ENCODE data around the gene ADORA3.

DNA sequence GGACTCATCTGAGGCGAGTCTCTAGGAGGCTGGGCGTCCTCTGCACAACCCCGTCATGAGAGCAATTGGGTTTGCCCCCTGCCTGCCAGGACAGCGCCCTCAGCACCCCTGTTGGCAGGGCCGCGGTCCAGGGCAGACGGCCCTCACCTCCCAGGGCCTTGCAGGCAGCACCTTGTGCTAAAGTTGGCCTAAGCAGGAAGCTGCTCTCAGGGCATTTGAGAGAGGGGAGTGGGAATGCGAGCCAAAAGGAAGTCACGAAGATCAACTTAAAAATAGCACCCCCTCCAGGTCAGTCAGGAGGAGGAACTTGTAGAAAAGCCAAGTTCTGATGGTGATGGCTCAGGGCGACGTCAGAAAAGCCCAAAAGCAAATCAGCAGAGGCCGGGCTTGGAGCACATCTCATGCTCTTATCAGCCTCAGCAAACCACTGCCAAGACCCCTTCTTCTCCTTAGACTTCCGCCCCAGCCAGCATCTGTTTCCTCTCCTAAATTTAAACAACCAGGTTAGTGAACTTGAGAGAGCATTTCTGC is 12.6 kb upstream of the ADORA3 start:
- TF ChIP-seq, protein P1, sequence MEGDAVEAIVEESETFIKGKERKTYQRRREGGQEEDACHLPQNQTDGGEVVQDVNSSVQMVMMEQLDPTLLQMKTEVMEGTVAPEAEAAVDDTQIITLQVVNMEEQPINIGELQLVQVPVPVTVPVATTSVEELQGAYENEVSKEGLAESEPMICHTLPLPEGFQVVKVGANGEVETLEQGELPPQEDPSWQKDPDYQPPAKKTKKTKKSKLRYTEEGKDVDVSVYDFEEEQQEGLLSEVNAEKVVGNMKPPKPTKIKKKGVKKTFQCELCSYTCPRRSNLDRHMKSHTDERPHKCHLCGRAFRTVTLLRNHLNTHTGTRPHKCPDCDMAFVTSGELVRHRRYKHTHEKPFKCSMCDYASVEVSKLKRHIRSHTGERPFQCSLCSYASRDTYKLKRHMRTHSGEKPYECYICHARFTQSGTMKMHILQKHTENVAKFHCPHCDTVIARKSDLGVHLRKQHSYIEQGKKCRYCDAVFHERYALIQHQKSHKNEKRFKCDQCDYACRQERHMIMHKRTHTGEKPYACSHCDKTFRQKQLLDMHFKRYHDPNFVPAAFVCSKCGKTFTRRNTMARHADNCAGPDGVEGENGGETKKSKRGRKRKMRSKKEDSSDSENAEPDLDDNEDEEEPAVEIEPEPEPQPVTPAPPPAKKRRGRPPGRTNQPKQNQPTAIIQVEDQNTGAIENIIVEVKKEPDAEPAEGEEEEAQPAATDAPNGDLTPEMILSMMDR (IDR thresholded peaks at IDR 0.05): peak in 2 of 6 experiments; percentile 4 to 23
- no peak for TF ChIP-seq POLR2A (IDR thresholded peaks at IDR 0.05)

All from thyroid gland (tissue), 4 donors.